Measurements from ENCODE around the gene RNH1. TPM values are rescaled to one million over a fixed set of nuclear protein-coding genes. Genes with fewer than 3 reads are reported as not detected.

The RNH1 gene
- polyA plus RNA-seq, 1 of the 3 experiments (the other 2 are of a cell fraction) = 147 TPM

- TF ChIP-seq REST (IDR thresholded peaks at IDR 0.05; ENCODE audit: low read depth, low read length) (no peak), RCOR1 (IDR thresholded peaks at IDR 0.05; ENCODE audit: low read length) (peak; percentile 42; the same call in 1 of the 2 replicates), MXI1 (IDR thresholded peaks at IDR 0.05; ENCODE audit: low read depth, low read length) (peak; percentile 77), POLR2AphosphoS5 (IDR thresholded peaks at IDR 0.05; ENCODE audit: low read depth, low read length) (peak; percentile 84), TEAD4 (IDR thresholded peaks at IDR 0.05; ENCODE audit: borderline replicate concordance, insufficient read depth) (no peak), YY1 (IDR thresholded peaks at IDR 0.05; ENCODE audit: low read depth) (peak; percentile 27; the same call in 1 of the 2 replicates)
These were observed 56.9 kb downstream of the RNH1 start, which contains the start of gene PTDSS2 (continued) for GRCh38 chr11:449889-450808.

- Histone ChIP-seq H3K4me2 (peak overlapping the region; percentile 99), H3F3A (replicated peaks; ENCODE audit: insufficient read depth) (peaks cover 10% of the 10 kb centered on the region), H3K4me1 (ENCODE audit: control insufficient read depth in 1 of 2, insufficient read depth in 2 of 2, low read depth in 1 of 2, low read length in 1 of 2) (peaks cover 6 to 24% of the 10 kb centered on the region in 2 experiments; a peak in 2 of 4 replicates), H4K20me1 (ENCODE audit: insufficient read depth) (peaks cover 11% of the 10 kb centered on the region), H3K9me2 (no peaks in the 10 kb centered on the region), H2AFZ (ENCODE audit: low read depth) (peak overlapping the region; percentile 81; the same call in 1 of the 2 replicates), H3K79me2 (ENCODE audit: insufficient read depth) (peaks cover 40% of the 10 kb centered on the region), H3K27ac (ENCODE audit: low read depth in 2 of 2, low read length in 1 of 2) (peak overlapping the region; percentile 81 to 89), H3K9me3 (no peaks in the 10 kb centered on the region), H3K36me3 (replicated peaks in 1 of 2; ENCODE audit: control insufficient read depth in 1 of 2, insufficient read depth in 2 of 2, low read length in 1 of 2) (peaks cover 0 to 4% of the 10 kb centered on the region in 2 experiments), H3K9ac (peak overlapping the region; percentile 66), H3K4me3 (ENCODE audit: low read depth in 2 of 2, low read length in 1 of 2) (peak overlapping the region; percentile 63 to 77), H3K27me3 (ENCODE audit: insufficient read depth) (no peaks in the 10 kb centered on the region)
- 12% methylated on average over 13 of the region's 55 CpGs for WGBS (ENCODE audit: low lambda C conversion rate)
- ChIA-PET POLR2A (interaction anchor here (0.6 to 1.4 kb wide), 6 partner anchors 9 to 241 kb away, joined by 3 to 5 read pairs (median 3); partner anchors contain the start of genes BET1L and RIC8A), CTCF (interaction anchor here (0.5 to 6.5 kb wide), 43 partner anchors 10 to 1117 kb away, joined by 3 to 77 read pairs (median 4); partner anchors contain the start of genes BET1L, RIC8A, RNH1 and SIGIRR)
- peak; percentile 98 for DNase-seq
- no peak; the same call in none of the 2 replicates for TF ChIP-seq NRF1 (IDR thresholded peaks at IDR 0.05; ENCODE audit: low read depth, low read length)
- no peak for TF ChIP-seq ELF1 (IDR thresholded peaks at IDR 0.05)
- TF ChIP-seq IRF3 (IDR thresholded peaks at IDR 0.05; ENCODE audit: low read depth, low read length) = no peak
- TF ChIP-seq SMC3 (IDR thresholded peaks at IDR 0.05; ENCODE audit: low read depth, low read length) = peak; percentile 64
- peak; percentile 34; the same call in 1 of the 2 replicates for TF ChIP-seq TAF1 (IDR thresholded peaks at IDR 0.05; ENCODE audit: borderline replicate concordance, low read depth, low read length)
- no peak for TF ChIP-seq REST (IDR thresholded peaks at IDR 0.05; ENCODE audit: low read depth, low read length)
- peak; percentile 74 for TF ChIP-seq GATA2 (CRISPR knock-in tag; IDR thresholded peaks at IDR 0.05)
- no peak for TF ChIP-seq FOSL2 (IDR thresholded peaks at IDR 0.05; ENCODE audit: borderline replicate concordance, low read depth)
- TF ChIP-seq POLR2AphosphoS5 (IDR thresholded peaks at IDR 0.05; ENCODE audit: low read depth, low read length) = peak; percentile 83
- peak; percentile 53; the same call in 1 of the 2 replicates for TF ChIP-seq YY1 (IDR thresholded peaks at IDR 0.05; ENCODE audit: low read depth)
- TF ChIP-seq RFX5 (IDR thresholded peaks at IDR 0.05; ENCODE audit: low read length) = no peak
- TF ChIP-seq USF1 (IDR thresholded peaks at IDR 0.05; ENCODE audit: borderline replicate concordance, low read depth) = peak; percentile 76
These were observed 58.9 kb downstream of the RNH1 start for GRCh38 chr11:447923-448731.

Data from SK-N-SH (cell line).